ENCODE results near the gene FAM114A2.
"Not testable (repeated sequence)": the region's sequence is repeated elsewhere in the genome, so short reads cannot be mapped to it uniquely, and the experiment has no call there.

Gene FAM114A2

GRCh38 chr5:154047324-154047723 is 8.6 kb upstream of the FAM114A2 start:
- DNase-seq = no peak

- DNase-seq = no peak
Measured at GRCh38 chr5:154046486-154046885, 7.8 kb upstream of the FAM114A2 start.

- DNase-seq = no peak
Measured at GRCh38 chr5:154044581-154044980, 5.9 kb upstream of the FAM114A2 start.

GRCh38 chr5:154044099-154044498 is 5.4 kb upstream of the FAM114A2 start:
- DNase-seq = no peak

- no peak for DNase-seq
Measured at GRCh38 chr5:154042766-154043165, 4.1 kb upstream of the FAM114A2 start.

GRCh38 chr5:154039458-154039829 is 734 bp upstream of the FAM114A2 start:
- no peak for DNase-seq

- DNase-seq = no peak
Measured at GRCh38 chr5:154038261-154038706, 426 bp downstream of the FAM114A2 start.

GRCh38 chr5:154034944-154035343 is 3.8 kb downstream of the FAM114A2 start:
- no peak for DNase-seq

GRCh38 chr5:154031937-154032489 is 6.7 kb downstream of the FAM114A2 start:
- no peak for DNase-seq

GRCh38 chr5:154025951-154026350 is 12.8 kb downstream of the FAM114A2 start:
- DNase-seq = no peak

- DNase-seq = not testable (repeated sequence)
Measured at GRCh38 chr5:154018919-154019318, 19.8 kb downstream of the FAM114A2 start.

GRCh38 chr5:154015071-154015693 is 23.5 kb downstream of the FAM114A2 start:
- no peak for DNase-seq

GRCh38 chr5:154010660-154011059 is 28.1 kb downstream of the FAM114A2 start:
- DNase-seq = no peak

- no peak for DNase-seq
Measured at GRCh38 chr5:154005648-154006047, 33.1 kb downstream of the FAM114A2 start.

GRCh38 chr5:154002511-154003020 is 36.1 kb downstream of the FAM114A2 start:
- DNase-seq = no peak

GRCh38 chr5:154002093-154002492 is 36.6 kb downstream of the FAM114A2 start:
- no peak for DNase-seq

GRCh38 chr5:154000703-154001102 is 38.0 kb downstream of the FAM114A2 start:
- no peak for DNase-seq

GRCh38 chr5:153999995-154000394 is 38.7 kb downstream of the FAM114A2 start:
- DNase-seq = no peak

- DNase-seq = no peak
Measured at GRCh38 chr5:153998768-153999167, 39.9 kb downstream of the FAM114A2 start.

GRCh38 chr5:153998010-153998409 is 40.7 kb downstream of the FAM114A2 start:
- DNase-seq = no peak

GRCh38 chr5:153991168-153991567 is 47.5 kb downstream of the FAM114A2 start:
- DNase-seq = no peak

- DNase-seq = no peak
Measured at GRCh38 chr5:153988510-153988909, 50.2 kb downstream of the FAM114A2 start.

GRCh38 chr5:153987301-153987700 is 51.4 kb downstream of the FAM114A2 start:
- no peak for DNase-seq

- DNase-seq = no peak
Measured at GRCh38 chr5:153985498-153985897, 53.2 kb downstream of the FAM114A2 start.

GRCh38 chr5:153983885-153984284 is 54.8 kb downstream of the FAM114A2 start:
- DNase-seq = no peak

Measured in NCI-H748 treated with DMSO at 0.1 percent for 48 hours (cell line).